Duodenal mucosa (tissue), 2 donors: ENCODE results near the gene TBCE.

Source experiments
- H3K27ac ChIP-seq: one replicate; pipeline ENCODE4 v1.7.0; 2013; ENCODE audit warnings: low read depth, low read length
- H3K27me3 ChIP-seq, 2 donors: one replicate each; pipeline ENCODE4 v1.7.0; 2013; ENCODE audit warnings: low read length in 2 of 2, control low read depth in 1 of 2; ENCODE audit not compliant: insufficient read depth in 2 of 2, control insufficient read depth in 1 of 2
- H3K36me3 ChIP-seq, 2 donors: one replicate each; pipeline ENCODE4 v1.7.0; 2013; ENCODE audit warnings: low read length in 2 of 2, control low read depth in 1 of 2; ENCODE audit not compliant: insufficient read depth in 2 of 2, control insufficient read depth in 1 of 2
- H3K4me1 ChIP-seq, 2 donors: one replicate each; pipeline ENCODE4 v1.7.0; 2013; ENCODE audit warnings: low read length in 2 of 2, control low read depth in 1 of 2; ENCODE audit not compliant: insufficient read depth in 2 of 2, control insufficient read depth in 1 of 2
- H3K4me3 ChIP-seq, 2 donors: one replicate each; pipeline ENCODE4 v1.7.0; 2013; ENCODE audit warnings: low read length in 2 of 2, low read depth in 1 of 2
- H3K9ac ChIP-seq, 2 donors: one replicate each; pipeline ENCODE4 v1.7.0; 2013; ENCODE audit warnings: low read length in 2 of 2, low read depth in 1 of 2
- H3K9me3 ChIP-seq, 2 donors: one replicate each; pipeline ENCODE4 v1.7.0; 2013; ENCODE audit warnings: low read length in 2 of 2, control low read depth in 1 of 2; ENCODE audit not compliant: control insufficient read depth in 1 of 2

TBCE gene

DNA sequence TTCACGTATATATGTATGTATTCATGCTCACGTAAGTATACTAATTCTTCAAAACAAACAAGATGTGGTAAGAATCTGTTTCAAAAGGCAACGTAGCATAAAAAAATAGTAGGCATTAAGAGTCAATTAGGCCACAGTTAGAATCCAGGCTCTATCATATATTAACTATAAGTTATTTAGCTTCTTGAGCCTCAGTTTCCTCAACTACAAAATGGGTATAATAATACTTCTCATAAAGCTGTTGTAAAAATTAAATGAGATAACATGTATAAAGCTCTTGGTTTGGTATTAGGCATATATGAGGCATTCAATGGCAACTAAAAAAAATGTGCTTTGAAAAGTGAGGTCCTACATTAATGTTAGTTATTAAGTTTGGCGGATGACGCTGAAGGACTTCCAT is 127.8 kb downstream of the TBCE start:
- no peaks in the 10 kb centered on the region for H3K4me1 ChIP-seq
- no peak overlapping the region for H3K4me3 ChIP-seq
- H3K27me3 ChIP-seq, result no peaks in the 10 kb centered on the region
- H3K36me3 ChIP-seq, result peaks cover 11 to 28% of the 10 kb centered on the region in 2 donors
- no peak overlapping the region for H3K9ac ChIP-seq
- H3K27ac ChIP-seq, result no peak overlapping the region
- no peaks in the 10 kb centered on the region for H3K9me3 ChIP-seq

DNA sequence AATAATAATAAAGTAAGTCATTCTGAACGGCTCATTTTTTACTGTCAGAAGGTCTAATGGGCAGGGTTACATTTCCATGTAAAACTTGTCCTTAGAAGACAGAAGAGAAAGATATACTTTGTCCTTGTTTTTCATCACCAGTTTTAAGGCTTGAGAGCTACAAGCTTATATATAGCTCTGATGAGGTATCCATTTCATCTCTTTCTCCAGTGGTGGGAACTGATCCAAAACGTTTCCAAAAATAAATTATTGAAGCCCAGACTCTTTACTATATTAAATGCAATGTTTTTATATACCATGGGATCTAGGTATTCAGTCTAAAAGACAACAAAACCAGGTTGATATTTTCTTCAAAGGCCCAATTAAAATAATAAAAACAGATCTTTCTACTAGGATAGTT is 128.3 kb downstream of the TBCE start:
- Histone ChIP-seq H3K27me3 (no peaks in the 10 kb centered on the region), H3K27ac (no peak overlapping the region), H3K9ac (no peak overlapping the region), H3K36me3 (peaks cover 11 to 28% of the 10 kb centered on the region in 2 donors), H3K9me3 (no peaks in the 10 kb centered on the region), H3K4me3 (no peak overlapping the region), H3K4me1 (peaks cover 0 to 1% of the 10 kb centered on the region in 2 donors)

DNA sequence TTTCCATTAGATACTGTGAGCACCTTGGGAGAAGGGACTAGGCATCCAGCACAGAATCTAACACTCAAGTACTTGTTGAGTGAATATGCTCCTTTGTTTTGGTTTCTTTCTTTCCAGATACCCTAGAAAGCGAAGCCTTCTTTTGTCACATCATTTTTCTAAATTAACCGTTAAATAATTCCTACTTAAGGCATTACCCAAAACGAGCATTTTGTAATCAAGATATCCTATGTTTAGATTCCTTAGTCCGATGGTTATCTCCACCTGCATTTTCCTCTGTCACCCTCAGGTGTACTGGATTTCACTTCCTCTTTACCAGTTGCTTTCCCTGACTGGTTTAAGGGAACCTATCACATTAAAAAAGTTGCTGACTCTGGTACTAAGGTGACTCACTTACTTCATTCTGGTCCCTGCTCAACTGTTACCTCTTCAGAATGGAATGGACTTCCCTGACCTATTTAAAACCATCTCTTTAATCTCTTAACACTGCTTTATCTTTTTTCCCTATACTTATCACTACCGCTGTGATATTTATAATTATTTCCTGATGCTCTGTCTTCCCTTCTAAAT is 133.8 kb downstream of the TBCE start:
- Histone ChIP-seq H3K36me3 (no peaks in the 10 kb centered on the region), H3K9ac (no peak overlapping the region), H3K4me3 (no peak overlapping the region), H3K27me3 (no peaks in the 10 kb centered on the region), H3K9me3 (no peaks in the 10 kb centered on the region), H3K27ac (no peak overlapping the region), H3K4me1 (peaks cover 9 to 19% of the 10 kb centered on the region in 2 donors)
